ENCODE data around the gene RBM24.

Gene RBM24

GRCh38 chr6:17280552-17281090 lies 540 bp upstream of the RBM24 start:
- Histone ChIP-seq H3K27ac (ENCODE audit: low read length) (no peak overlapping the region), H3K79me2 (ENCODE audit: insufficient read depth, low read length) (no peaks in the 10 kb centered on the region), H3K9me3 (ENCODE audit: insufficient read depth, low read length, severe bottlenecking) (no peaks in the 10 kb centered on the region), H2AFZ (ENCODE audit: low read depth, low read length) (no peak overlapping the region), H3K4me3 (ENCODE audit: low read depth in 1 of 2, low read length in 2 of 2) (no peak overlapping the region), H3K4me1 (ENCODE audit: insufficient read depth, low read length) (no peaks in the 10 kb centered on the region), H3K27me3 (ENCODE audit: insufficient read depth, low read length, poor library complexity) (no peaks in the 10 kb centered on the region), H3K4me2 (ENCODE audit: insufficient read depth, low read length) (no peak overlapping the region), H3K9ac (ENCODE audit: low read depth, low read length) (no peak overlapping the region), H4K20me1 (ENCODE audit: insufficient read depth, low read length) (no peaks in the 10 kb centered on the region), H3K36me3 (ENCODE audit: insufficient read depth, low read length) (no peaks in the 10 kb centered on the region)
- no peak for ATAC-seq (ENCODE audit: insufficient read depth, low read depth)
- no peak for TF ChIP-seq EZH2 (IDR thresholded peaks at IDR 0.05; ENCODE audit: borderline replicate concordance, low read depth, low read length, severe bottlenecking)
- no peak for TF ChIP-seq CTCF (IDR thresholded peaks at IDR 0.05; ENCODE audit: borderline replicate concordance, extremely low read depth, low read length, poor library complexity, severe bottlenecking)
- no peak for DNase-seq

- H3K36me3 ChIP-seq (ENCODE audit: insufficient read depth, low read length) = no peaks in the 10 kb centered on the region
- no peak overlapping the region for H3K4me3 ChIP-seq (ENCODE audit: low read depth in 1 of 2, low read length in 2 of 2)
- no peak for TF ChIP-seq CTCF (IDR thresholded peaks at IDR 0.05; ENCODE audit: borderline replicate concordance, extremely low read depth, low read length, poor library complexity, severe bottlenecking)
- TF ChIP-seq EZH2 (IDR thresholded peaks at IDR 0.05; ENCODE audit: borderline replicate concordance, low read depth, low read length, severe bottlenecking) = no peak
- H3K9me3 ChIP-seq (ENCODE audit: insufficient read depth, low read length, severe bottlenecking) = no peaks in the 10 kb centered on the region
- H3K4me1 ChIP-seq (ENCODE audit: insufficient read depth, low read length) = no peaks in the 10 kb centered on the region
- H3K9ac ChIP-seq (ENCODE audit: low read depth, low read length) = no peak overlapping the region
- H3K27ac ChIP-seq (ENCODE audit: low read length) = no peak overlapping the region
- ATAC-seq (ENCODE audit: insufficient read depth, low read depth) (no peak), DNase-seq (no peak)
- no peak overlapping the region for H3K4me2 ChIP-seq (ENCODE audit: insufficient read depth, low read length)
- H3K27me3 ChIP-seq (ENCODE audit: insufficient read depth, low read length, poor library complexity) = no peaks in the 10 kb centered on the region
- no peaks in the 10 kb centered on the region for H4K20me1 ChIP-seq (ENCODE audit: insufficient read depth, low read length)
- no peak overlapping the region for H2AFZ ChIP-seq (ENCODE audit: low read depth, low read length)
- no peaks in the 10 kb centered on the region for H3K79me2 ChIP-seq (ENCODE audit: insufficient read depth, low read length)
Measured at GRCh38 chr6:17281497-17282481, 628 bp downstream of the RBM24 start.

- Histone ChIP-seq H3K79me2 (ENCODE audit: insufficient read depth, low read length) (no peaks in the 10 kb centered on the region), H3K9ac (ENCODE audit: low read depth, low read length) (no peak overlapping the region), H3K36me3 (ENCODE audit: insufficient read depth, low read length) (no peaks in the 10 kb centered on the region), H2AFZ (ENCODE audit: low read depth, low read length) (no peak overlapping the region), H3K4me1 (ENCODE audit: insufficient read depth, low read length) (no peaks in the 10 kb centered on the region), H3K27ac (ENCODE audit: low read length) (no peak overlapping the region), H4K20me1 (ENCODE audit: insufficient read depth, low read length) (no peaks in the 10 kb centered on the region), H3K27me3 (ENCODE audit: insufficient read depth, low read length, poor library complexity) (no peaks in the 10 kb centered on the region), H3K9me3 (ENCODE audit: insufficient read depth, low read length, severe bottlenecking) (no peaks in the 10 kb centered on the region), H3K4me2 (ENCODE audit: insufficient read depth, low read length) (no peak overlapping the region), H3K4me3 (ENCODE audit: low read depth in 1 of 2, low read length in 2 of 2) (no peak overlapping the region)
- no peak for DNase-seq
- ATAC-seq (ENCODE audit: insufficient read depth, low read depth) = no peak
- TF ChIP-seq CTCF (IDR thresholded peaks at IDR 0.05; ENCODE audit: borderline replicate concordance, extremely low read depth, low read length, poor library complexity, severe bottlenecking) (no peak), EZH2 (IDR thresholded peaks at IDR 0.05; ENCODE audit: borderline replicate concordance, low read depth, low read length, severe bottlenecking) (no peak)
Measured at GRCh38 chr6:17283074-17283473, 1.9 kb downstream of the RBM24 start.
